GM12801 (cell line): Measurements from ENCODE around the gene SPCS2.

Experiments used
- CTCF ChIP-seq: IDR thresholded peaks from one replicate; pipeline ENCODE4 v1.5.1; 2011; ENCODE audit warnings: control low read depth; ENCODE audit not compliant: insufficient read length; ENCODE audit errors: extremely low read depth

Gene SPCS2

GRCh38 chr11:74926304-74927030, 22.6 kb upstream of the SPCS2 start:
- no peak for TF ChIP-seq CTCF

GRCh38 chr11:74927496-74927895, 21.6 kb upstream of the SPCS2 start:
- TF ChIP-seq CTCF = no peak

GRCh38 chr11:74929431-74930363, 19.4 kb upstream of the SPCS2 start:
- TF ChIP-seq CTCF = peak; percentile 66

- TF ChIP-seq CTCF = no peak
These were observed 16.9 kb upstream of the SPCS2 start for GRCh38 chr11:74932169-74932568.

- no peak for TF ChIP-seq CTCF
These were observed 16.3 kb upstream of the SPCS2 start for GRCh38 chr11:74932797-74933196.

- no peak for TF ChIP-seq CTCF
These were observed 15.3 kb upstream of the SPCS2 start for GRCh38 chr11:74933765-74934164.

GRCh38 chr11:74935285-74935684, 13.8 kb upstream of the SPCS2 start:
- no peak for TF ChIP-seq CTCF
